NCI-H524 (cell line): Measurements from ENCODE around the gene CTCFL.

Source experiments
- DNase-seq, 2 experiments: peaks; one replicate each; lab custom pipeline; 2025; lab: John Stamatoyannopoulos, UW

CTCFL gene, protein sequence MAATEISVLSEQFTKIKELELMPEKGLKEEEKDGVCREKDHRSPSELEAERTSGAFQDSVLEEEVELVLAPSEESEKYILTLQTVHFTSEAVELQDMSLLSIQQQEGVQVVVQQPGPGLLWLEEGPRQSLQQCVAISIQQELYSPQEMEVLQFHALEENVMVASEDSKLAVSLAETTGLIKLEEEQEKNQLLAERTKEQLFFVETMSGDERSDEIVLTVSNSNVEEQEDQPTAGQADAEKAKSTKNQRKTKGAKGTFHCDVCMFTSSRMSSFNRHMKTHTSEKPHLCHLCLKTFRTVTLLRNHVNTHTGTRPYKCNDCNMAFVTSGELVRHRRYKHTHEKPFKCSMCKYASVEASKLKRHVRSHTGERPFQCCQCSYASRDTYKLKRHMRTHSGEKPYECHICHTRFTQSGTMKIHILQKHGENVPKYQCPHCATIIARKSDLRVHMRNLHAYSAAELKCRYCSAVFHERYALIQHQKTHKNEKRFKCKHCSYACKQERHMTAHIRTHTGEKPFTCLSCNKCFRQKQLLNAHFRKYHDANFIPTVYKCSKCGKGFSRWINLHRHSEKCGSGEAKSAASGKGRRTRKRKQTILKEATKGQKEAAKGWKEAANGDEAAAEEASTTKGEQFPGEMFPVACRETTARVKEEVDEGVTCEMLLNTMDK

DNA sequence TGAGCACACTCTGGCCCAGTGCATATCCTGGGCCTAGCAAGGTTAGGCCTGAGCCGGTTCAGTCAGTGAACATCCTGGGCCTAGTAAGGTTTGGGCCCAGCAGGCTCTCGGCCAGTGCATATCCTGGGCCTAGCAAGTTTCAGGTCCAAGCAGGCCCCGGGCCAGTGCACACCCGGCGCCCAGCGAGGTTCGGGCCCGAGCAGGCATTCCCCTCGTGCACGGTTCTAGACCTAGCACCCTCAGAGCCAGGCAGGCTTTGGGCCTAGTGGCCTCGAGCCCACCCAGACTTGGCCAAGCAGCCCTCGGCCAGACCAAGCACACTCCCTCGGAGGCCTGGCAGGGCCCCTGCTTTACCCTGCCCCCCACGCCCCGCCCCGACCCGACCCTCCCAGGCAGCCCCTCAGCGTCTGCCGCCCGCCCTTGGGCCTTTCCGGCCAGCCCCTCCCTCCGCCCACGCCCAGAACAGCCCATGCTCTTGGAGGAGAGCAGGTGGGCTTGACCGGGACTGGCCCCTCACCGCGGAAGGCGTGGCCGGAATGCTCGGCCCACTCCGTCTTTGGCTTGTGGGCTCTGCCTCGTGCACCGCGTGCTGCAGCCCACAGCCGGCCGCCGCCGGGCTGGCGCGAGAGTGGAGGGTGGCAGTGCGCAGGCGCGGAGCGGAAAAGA is at the start of gene CTCFL:
CTCFL (minus strand) TSS at position 630 of the 666 bp plus-strand sequence. CDS start 935 bp downstream, outside the sequence.
- DNase-seq = no peak

DNA sequence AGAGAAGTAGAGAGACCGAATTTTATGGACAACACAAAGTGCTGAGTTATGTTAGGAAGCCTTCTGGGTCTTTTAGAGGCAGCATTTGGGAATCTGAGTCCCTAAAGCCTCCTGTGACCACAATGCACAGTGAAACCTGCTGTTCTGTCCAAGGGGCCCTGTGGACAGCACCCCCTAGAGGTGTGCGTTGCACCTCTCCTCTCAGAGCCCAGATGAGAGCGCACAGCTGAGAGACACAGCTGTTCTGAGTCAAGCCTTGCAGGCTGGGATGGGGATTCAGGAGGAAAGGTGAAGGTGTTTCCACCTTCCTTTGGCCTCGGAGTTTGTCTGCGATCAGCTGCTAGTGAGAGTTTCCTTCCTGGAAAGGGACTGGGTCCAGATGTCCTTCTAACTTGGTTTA is 49.0 kb upstream of the CTCFL start:
- no peak for DNase-seq

GRCh38 chr20:57573242-57573641 is 48.3 kb upstream of the CTCFL start:
- no peak for DNase-seq

DNA sequence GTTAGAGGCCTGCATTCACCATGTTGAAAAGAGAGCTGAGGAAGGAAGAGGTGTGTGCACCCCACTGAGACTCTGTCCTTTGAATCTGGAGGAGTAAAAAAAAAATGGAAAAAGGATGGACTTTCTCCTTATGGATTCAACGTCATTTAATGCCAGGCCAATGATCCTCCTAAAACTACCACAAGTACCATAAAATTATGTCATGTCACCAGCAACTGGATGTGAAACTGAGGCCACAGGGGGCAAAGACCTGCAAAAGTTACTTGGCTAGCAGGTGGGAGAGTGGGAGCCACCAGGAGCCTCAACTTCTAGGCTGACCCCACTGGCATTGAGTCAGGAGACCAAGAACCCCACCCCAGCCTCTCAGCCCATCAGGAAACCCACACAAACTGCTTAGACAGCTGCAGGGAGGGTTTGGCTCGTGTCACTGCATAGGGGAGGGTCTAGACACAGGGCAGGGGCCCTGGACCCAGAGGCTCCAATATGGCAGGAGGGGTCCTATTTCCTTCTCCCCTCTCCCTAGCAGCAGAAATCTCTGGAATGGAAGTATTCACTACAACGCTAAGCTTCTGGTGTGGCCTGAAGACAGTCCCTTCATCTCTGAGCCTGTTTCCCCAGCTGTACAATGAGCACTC is 47.0 kb upstream of the CTCFL start:
- DNase-seq = no peak

DNA sequence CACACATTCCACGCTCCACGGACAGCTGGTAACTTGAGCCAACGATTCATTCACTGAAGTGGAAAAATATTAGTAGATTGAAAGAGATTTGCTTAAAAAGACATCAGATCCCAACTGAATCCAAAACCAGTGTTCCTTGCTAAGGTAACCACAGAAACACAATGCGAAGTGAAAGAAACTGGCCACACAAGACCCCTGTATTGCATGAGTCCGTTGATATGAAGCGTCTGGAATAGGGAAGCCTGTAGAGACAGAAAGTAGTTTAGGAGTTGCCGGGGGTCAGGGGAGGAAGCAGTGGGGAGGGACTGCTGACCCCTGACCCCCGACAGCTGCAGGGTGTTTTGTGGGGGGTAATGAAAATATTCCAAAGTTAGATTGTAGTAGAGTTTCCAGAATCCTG is 46.0 kb upstream of the CTCFL start:
- no peak for DNase-seq

DNA sequence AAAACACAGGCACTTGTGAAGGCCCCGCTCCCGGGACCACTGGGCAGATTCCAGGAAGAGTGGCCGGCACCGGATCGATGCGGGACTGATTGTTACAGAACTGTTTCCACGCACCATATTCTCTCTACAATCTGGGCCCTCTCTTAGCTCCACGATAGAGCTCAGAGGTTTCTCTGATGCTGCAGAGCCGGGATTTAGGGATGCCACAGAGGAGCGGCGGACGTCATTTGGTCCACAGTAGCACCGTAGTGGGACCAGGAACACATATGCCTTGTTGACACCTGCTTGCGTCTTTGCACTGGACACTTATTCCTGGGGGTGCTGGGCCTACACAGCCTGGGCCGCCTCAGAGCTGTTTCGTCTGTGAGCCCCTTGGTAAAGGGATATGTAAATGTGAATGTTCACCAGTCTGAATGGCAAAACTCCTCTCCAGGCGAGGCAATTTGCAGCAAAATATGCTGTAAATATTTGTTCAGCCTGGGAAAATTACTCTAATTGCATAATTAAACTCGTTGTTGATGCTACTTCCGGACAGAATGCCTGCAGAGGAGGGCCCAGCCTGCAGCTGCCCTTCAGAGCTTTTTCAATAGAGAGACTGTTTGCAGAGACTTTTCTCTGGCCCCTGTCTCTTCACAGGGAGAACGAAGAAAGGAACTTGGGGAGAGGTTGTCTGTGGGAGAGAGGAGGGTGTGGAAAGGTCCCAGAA is 45.4 kb upstream of the CTCFL start:
- DNase-seq = no peak

- no peak for DNase-seq
Measured at GRCh38 chr20:57568960-57569359, 44.0 kb upstream of the CTCFL start.

- no peak for DNase-seq
Measured at GRCh38 chr20:57568088-57568896, 43.4 kb upstream of the CTCFL start.

- DNase-seq = no peak
Measured at GRCh38 chr20:57567471-57568079, 42.6 kb upstream of the CTCFL start.

- DNase-seq = no peak
Measured at GRCh38 chr20:57566803-57567459, 42.0 kb upstream of the CTCFL start.

DNA sequence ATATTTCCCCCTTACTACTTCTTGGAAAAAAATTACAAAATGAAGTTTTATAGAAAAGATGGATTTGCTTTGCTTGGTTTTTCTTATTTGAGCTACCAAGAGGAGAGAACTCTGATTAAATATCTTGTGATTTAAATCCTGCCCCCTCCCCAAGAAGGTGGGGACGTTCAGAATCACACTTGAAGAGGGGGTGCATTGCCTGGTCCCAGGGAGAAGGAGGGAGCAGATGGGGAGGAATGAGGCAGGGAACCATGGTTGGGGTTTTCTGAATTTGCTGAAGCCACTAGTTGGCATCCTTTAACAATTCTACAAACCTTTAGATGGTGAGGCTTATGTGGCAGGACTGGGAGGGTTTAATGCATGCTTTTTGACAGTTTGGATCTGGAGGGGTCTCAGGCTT is 41.5 kb upstream of the CTCFL start:
- no peak for DNase-seq

DNA sequence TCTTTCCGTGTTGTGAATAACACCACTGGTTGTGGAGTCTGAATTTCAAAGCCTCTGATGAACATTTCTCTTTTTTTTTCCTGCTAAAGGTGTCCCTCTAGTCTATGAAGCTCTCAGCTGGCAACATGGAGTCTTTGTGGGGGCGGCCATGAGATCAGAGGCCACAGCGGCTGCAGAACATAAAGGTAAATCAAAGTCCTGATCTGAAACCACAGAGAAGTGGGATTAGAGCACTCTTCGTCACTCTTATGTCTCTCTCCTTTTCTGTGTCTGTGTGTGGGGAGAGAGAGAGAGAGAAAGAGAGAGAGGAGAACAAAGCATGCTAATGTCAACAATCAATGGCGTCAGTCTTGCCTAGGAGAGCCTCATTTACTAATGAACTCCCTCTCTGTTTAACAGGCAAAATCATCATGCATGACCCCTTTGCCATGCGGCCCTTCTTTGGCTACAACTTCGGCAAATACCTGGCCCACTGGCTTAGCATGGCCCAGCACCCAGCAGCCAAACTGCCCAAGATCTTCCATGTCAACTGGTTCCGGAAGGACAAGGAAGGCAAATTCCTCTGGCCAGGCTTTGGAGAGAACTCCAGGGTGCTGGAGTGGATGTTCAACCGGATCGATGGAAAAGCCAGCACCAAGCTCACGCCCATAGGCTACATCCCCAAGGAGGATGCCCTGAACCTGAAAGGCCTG is 40.2 kb upstream of the CTCFL start:
- DNase-seq = no peak

- no peak for DNase-seq
Measured at GRCh38 chr20:57564180-57564802, 39.4 kb upstream of the CTCFL start.

GRCh38 chr20:57563522-57563921 is 38.6 kb upstream of the CTCFL start:
- DNase-seq = no peak

DNA sequence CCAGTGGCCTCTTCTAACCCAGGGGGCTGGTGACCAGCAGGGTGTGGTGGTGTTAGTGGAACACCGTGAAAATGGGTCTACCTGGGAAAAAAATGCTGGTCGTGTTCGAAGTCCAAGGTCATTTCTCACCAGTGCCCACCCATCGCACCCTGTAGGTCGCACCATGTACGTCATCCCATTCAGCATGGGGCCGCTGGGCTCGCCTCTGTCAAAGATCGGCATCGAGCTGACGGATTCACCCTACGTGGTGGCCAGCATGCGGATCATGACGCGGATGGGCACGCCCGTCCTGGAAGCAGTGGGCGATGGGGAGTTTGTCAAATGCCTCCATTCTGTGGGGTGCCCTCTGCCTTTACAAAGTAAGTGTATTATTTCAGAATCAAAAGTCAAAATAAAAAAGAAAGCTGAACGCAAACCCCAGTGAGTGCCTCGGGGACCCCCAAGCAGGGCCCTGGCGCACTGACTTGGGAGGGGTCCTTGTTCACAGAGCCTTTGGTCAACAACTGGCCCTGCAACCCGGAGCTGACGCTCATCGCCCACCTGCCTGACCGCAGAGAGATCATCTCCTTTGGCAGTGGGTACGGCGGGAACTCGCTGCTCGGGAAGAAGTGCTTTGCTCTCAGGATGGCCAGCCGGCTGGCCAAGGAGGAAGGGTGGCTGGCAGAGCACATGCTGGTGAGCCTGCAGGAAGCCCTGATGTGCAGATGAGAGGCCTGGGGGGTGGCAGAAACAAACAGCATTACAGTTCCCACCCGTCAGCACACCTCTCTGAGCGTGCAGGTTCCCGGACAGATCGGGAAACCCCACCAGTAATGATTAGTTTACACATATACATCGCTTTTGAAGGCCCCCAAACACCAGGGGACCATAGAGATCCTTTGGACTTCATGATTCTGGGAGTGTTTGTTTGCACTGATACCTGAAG is 37.9 kb upstream of the CTCFL start:
- no peak for DNase-seq

- DNase-seq = no peak
Measured at GRCh38 chr20:57561356-57562279, 36.7 kb upstream of the CTCFL start.
